CD4-positive, alpha-beta memory T cell (primary cell): ENCODE data around the gene RHD. TPM values are rescaled to one million over a fixed set of nuclear protein-coding genes. Genes with fewer than 3 reads are reported as not detected.

Experiments
- CTCF ChIA-PET: fragments of 350-600 bp; sonication (Branson Sonifier 250); formaldehyde crosslinking; loops from one replicate; lab custom pipeline; 2021; ENCODE audit warnings: inconsistent platforms; ENCODE audit not compliant: partially characterized antibody; lab: Charles Lee
- POLR2A ChIA-PET: fragments of 350-600 bp; sonication (Branson Sonifier 250); formaldehyde crosslinking; loops from one replicate; lab custom pipeline; 2021; ENCODE audit not compliant: partially characterized antibody; lab: Charles Lee
- DNase-seq, 5 donors: peaks; one replicate each; pipeline versions ENCODE4 v3.0.0 to v3.0.0-alpha.2; 2020 to 2022; ENCODE audit warnings: mixed read lengths in 1 of 5
- H3K27ac ChIP-seq: one replicate; pipeline ENCODE4 v1.7.0; 2013; ENCODE audit warnings: low read depth, low read length
- H3K27me3 ChIP-seq: 2 replicates; pipeline ENCODE4 v1.7.0; 2013; ENCODE audit warnings: mild to moderate bottlenecking, low read length, moderate library complexity; ENCODE audit not compliant: insufficient read depth
- H3K36me3 ChIP-seq: 2 replicates; pipeline ENCODE4 v1.7.0; 2013; ENCODE audit warnings: mild to moderate bottlenecking, low read length, moderate library complexity; ENCODE audit not compliant: insufficient read depth
- H3K4me1 ChIP-seq: 2 replicates; pipeline ENCODE4 v1.7.0; 2013; ENCODE audit warnings: mild to moderate bottlenecking, low read length, moderate library complexity; ENCODE audit not compliant: insufficient read depth
- H3K4me3 ChIP-seq, 2 donors: one replicate each; pipeline ENCODE4 v1.7.0; 2013; ENCODE audit warnings: low read length in 2 of 2, mild to moderate bottlenecking in 1 of 2
- H3K9me3 ChIP-seq, 2 donors: one replicate each; pipeline ENCODE4 v1.7.0; 2013; ENCODE audit warnings: low read length in 2 of 2, control low read depth in 1 of 2; ENCODE audit not compliant: control insufficient read depth in 1 of 2
- H3K27ac Mint-ChIP-seq, 7 donors: one replicate each; pipeline ENCODE4 v1.8.0; 2020 to 2021; ENCODE audit warnings: mixed read lengths in 7 of 7, mild to moderate bottlenecking in 6 of 7, inconsistent platforms in 3 of 7, moderate library complexity in 3 of 7
- H3K27me3 Mint-ChIP-seq, 2 donors: one replicate each; pipeline ENCODE4 v1.8.0; 2020 to 2021; ENCODE audit warnings: mixed read lengths in 2 of 2
- H3K36me3 Mint-ChIP-seq, 2 donors: one replicate each; pipeline ENCODE4 v1.8.0; 2020 to 2021; ENCODE audit warnings: mixed read lengths in 2 of 2, inconsistent platforms in 1 of 2, mild to moderate bottlenecking in 1 of 2
- H3K4me1 Mint-ChIP-seq, 4 donors: one replicate each; pipeline ENCODE4 v1.8.0; 2020 to 2021; ENCODE audit warnings: mixed read lengths in 4 of 4, mild to moderate bottlenecking in 1 of 4
- H3K4me3 Mint-ChIP-seq, 8 donors: one replicate each; pipeline ENCODE4 v1.8.0; 2020 to 2021; ENCODE audit warnings: mixed read lengths in 8 of 8, mild to moderate bottlenecking in 7 of 8, moderate library complexity in 6 of 8, inconsistent platforms in 3 of 8
- H3K9me3 Mint-ChIP-seq, 8 donors: one replicate each; pipeline ENCODE4 v1.8.0; 2020 to 2021; ENCODE audit warnings: mixed read lengths in 8 of 8, mild to moderate bottlenecking in 5 of 8, inconsistent platforms in 3 of 8, moderate library complexity in 1 of 8
- intact Hi-C: fragments of 100-400 bp; cut with micrococcal nuclease; formaldehyde crosslinking; loops from one replicate; pipeline ENCODE4 v1.15.1; 2023
- polyA plus RNA-seq, 2 donors: library from polyadenylated mRNA; unstranded; fragments of 300-500 nt; fragmentation: Illumina TruSeq; gene quantifications; one replicate each; pipeline ENCODE4 v1.2.3, GENCODE V29; 2021
- total RNA-seq, 2 experiments: library from RNA; stranded (reverse); gene quantifications; one replicate each; pipeline ENCODE4 v1.2.3, GENCODE V29; 2021

The RHD gene
- total and polyA plus RNA-seq, 4 experiments from 2014 or later: 0.13 to 0.44 (median 0.15) TPM; not detected in 1

- Mint-ChIP-seq H3K9me3 (no peaks in the 10 kb centered on the region), H3K36me3 (peaks cover 3 to 23% of the 10 kb centered on the region in 2 donors), H3K27ac (peak within 1 kb of the TSS; percentile 89 to 98 (median 94)), H3K4me3 (peak within 1 kb of the TSS; percentile 93 to 98 (median 95)), H3K27me3 (no peaks in the 10 kb centered on the region), H3K4me1 (peaks cover 18 to 58% (median 39%) of the 10 kb centered on the region in 4 donors)
- no peaks in the 10 kb centered on the region for H3K9me3 ChIP-seq
- H3K36me3 ChIP-seq: peaks cover 7% of the 10 kb centered on the region
- intact Hi-C loops: loop anchor here (2.0 to 5.0 kb wide), 3 partner anchors 92 to 106 kb away; partner anchors contain the start of genes MACO1, RSRP1 and SYF2
- H3K27ac ChIP-seq: peak within 1 kb of the TSS; percentile 98
- ChIA-PET POLR2A (interaction anchor here (2.3 to 2.6 kb wide), 3 partner anchors 91 to 107 kb away, joined by 10 to 18 read pairs (median 18); partner anchors contain the start of genes RSRP1 and SYF2), CTCF (no interaction called here)
- peak; percentile 89 to 94 (median 93) for DNase-seq
- peaks cover 37% of the 10 kb centered on the region for H3K4me1 ChIP-seq
- peak within 1 kb of the TSS; percentile 52 to 88 for H3K4me3 ChIP-seq
- no peaks in the 10 kb centered on the region for H3K27me3 ChIP-seq
These were observed 66.1 kb downstream of the RHD start, which contains the start of gene TMEM50A for GRCh38 chr1:25338188-25338981. Gene TMEM50A, plus strand, starts transcription at chr1:25338334. Its CDS starts 2,153 bp downstream, at chr1:25340487.

DNA sequence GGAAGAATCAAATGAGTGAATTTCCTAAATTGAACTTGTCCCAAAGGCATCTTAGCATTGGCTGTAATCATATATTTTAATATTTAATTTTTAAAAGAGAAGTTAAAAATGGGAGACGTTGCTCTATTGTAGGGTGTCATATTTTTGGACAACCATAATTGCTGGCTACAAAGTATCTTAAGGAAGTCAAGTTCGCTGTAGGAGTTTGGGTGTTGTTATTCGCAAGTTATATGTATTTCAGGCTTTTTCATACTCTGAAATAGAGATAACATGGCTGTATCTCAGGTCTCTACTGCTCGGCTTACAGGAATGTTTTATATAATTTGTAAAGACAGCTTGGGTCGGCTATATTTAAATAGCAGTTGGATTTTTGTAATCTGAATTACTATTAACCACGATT is 66.7 kb downstream of the RHD start:
- H3K9me3 ChIP-seq: no peaks in the 10 kb centered on the region
- peaks cover 12% of the 10 kb centered on the region for H3K36me3 ChIP-seq
- H3K4me3 Mint-ChIP-seq: peak overlapping the region; percentile 83 to 98 (median 94)
- no peaks in the 10 kb centered on the region for H3K27me3 ChIP-seq
- H3K4me3 ChIP-seq: peak overlapping the region; percentile 52 to 88
- H3K27ac ChIP-seq: peak overlapping the region; percentile 98
- H3K27ac Mint-ChIP-seq: peak overlapping the region; percentile 72 to 98 (median 92)
- intact Hi-C loops: loop anchor here (2.0 to 5.0 kb wide), 3 partner anchors 92 to 106 kb away; partner anchors contain the start of genes MACO1, RSRP1 and SYF2
- peaks cover 9 to 26% of the 10 kb centered on the region in 2 donors for H3K36me3 Mint-ChIP-seq
- no peaks in the 10 kb centered on the region for H3K9me3 Mint-ChIP-seq
- ChIA-PET CTCF (no interaction called here), POLR2A (interaction anchor here (1.0 to 2.6 kb wide), 4 partner anchors 14 to 107 kb away, joined by 3 to 18 read pairs (median 14); partner anchors contain the start of genes RSRP1 and SYF2)
- no peaks in the 10 kb centered on the region for H3K27me3 Mint-ChIP-seq
- peaks cover 42% of the 10 kb centered on the region for H3K4me1 ChIP-seq
- peak in 1 of 5 donors; percentile 11 for DNase-seq
- peaks cover 16 to 58% (median 38%) of the 10 kb centered on the region in 4 donors for H3K4me1 Mint-ChIP-seq

DNA sequence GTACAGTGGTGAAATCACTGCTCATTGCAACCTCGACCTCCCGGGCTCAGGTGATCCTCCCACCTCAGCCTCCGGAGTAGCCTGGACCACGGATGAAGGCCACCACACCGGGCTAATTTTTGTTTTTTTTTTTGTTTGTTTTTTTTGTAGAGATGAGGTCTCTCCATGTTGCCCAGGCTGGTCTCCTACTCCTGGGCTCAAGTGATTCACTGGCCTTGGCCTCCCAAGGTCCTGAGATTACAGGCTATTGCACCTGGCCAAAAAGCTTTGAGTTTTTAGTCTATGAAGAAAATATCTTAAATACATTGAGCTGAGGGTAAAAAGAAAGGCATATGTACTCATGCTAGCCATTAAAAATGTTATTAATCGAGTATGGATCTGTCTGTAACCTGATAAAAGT is 69.4 kb downstream of the RHD start:
- Mint-ChIP-seq H3K27me3 (no peaks in the 10 kb centered on the region), H3K36me3 (peaks cover 18 to 36% of the 10 kb centered on the region in 2 donors), H3K4me3 (peak overlapping the region in 2 of 8 donors; percentile 41 to 43), H3K4me1 (peaks cover 19 to 49% (median 34%) of the 10 kb centered on the region in 4 donors), H3K27ac (peak overlapping the region in 2 of 7 donors; percentile 15 to 63), H3K9me3 (no peaks in the 10 kb centered on the region)
- CTCF ChIA-PET: interaction anchor here (0.7 kb wide), 2 partner anchors 564 to 755 kb away, joined by 3 read pairs; no protein-coding TSS in a partner anchor
- Histone ChIP-seq H3K9me3 (no peaks in the 10 kb centered on the region), H3K27me3 (no peaks in the 10 kb centered on the region), H3K4me1 (peaks cover 42% of the 10 kb centered on the region), H3K4me3 (no peak overlapping the region), H3K27ac (no peak overlapping the region), H3K36me3 (peaks cover 20% of the 10 kb centered on the region)
- intact Hi-C loops: no loop called here
- DNase-seq: no peak
- POLR2A ChIA-PET: interaction anchor here (0.7 kb wide), 1 partner anchor 95 kb away, joined by 4 read pairs; the partner anchor contains the start of gene RSRP1

DNA sequence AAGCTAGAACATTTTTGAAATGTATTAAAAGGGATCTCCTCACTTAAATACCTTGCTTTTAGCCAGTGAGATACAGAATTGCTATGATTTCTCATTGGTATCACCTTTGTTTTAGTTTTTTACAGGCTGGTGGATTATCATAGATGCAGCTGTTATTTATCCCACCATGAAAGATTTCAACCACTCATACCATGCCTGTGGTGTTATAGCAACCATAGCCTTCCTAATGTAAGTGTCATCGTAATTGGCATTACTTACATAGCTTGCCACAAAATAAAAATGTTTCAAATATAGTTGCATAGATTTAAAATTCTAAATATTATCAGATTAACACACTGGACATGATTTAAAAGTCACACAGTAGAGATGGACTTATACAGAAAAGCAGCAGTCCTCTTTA is 70.5 kb downstream of the RHD start:
- Histone ChIP-seq H3K27me3 (no peaks in the 10 kb centered on the region), H3K9me3 (no peaks in the 10 kb centered on the region), H3K4me3 (no peak overlapping the region), H3K4me1 (peaks cover 42% of the 10 kb centered on the region), H3K27ac (no peak overlapping the region), H3K36me3 (peaks cover 20% of the 10 kb centered on the region)
- peaks cover 19 to 45% (median 33%) of the 10 kb centered on the region in 4 donors for H3K4me1 Mint-ChIP-seq
- H3K9me3 Mint-ChIP-seq: peaks cover 0 to 2% (median 0%) of the 10 kb centered on the region in 8 donors
- no peak overlapping the region for H3K27ac Mint-ChIP-seq
- H3K4me3 Mint-ChIP-seq: no peak overlapping the region
- peaks cover 22 to 39% of the 10 kb centered on the region in 2 donors for H3K36me3 Mint-ChIP-seq
- intact Hi-C loops: no loop called here
- POLR2A ChIA-PET: interaction anchor here (1.6 kb wide), 1 partner anchor 111 kb away, joined by 5 read pairs; the partner anchor contains the start of gene SYF2
- H3K27me3 Mint-ChIP-seq: no peaks in the 10 kb centered on the region
- CTCF ChIA-PET: no interaction called here
- no peak for DNase-seq

GRCh38 chr1:25343872-25344271 is 71.6 kb downstream of the RHD start:
- Mint-ChIP-seq H3K4me3 (no peak overlapping the region), H3K9me3 (peaks cover 0 to 2% (median 0%) of the 10 kb centered on the region in 8 donors), H3K27me3 (no peaks in the 10 kb centered on the region), H3K27ac (peak overlapping the region in 3 of 7 donors; percentile 5 to 63 (median 6)), H3K36me3 (peaks cover 25 to 42% of the 10 kb centered on the region in 2 donors), H3K4me1 (peaks cover 21 to 48% (median 32%) of the 10 kb centered on the region in 4 donors)
- H3K9me3 ChIP-seq: no peaks in the 10 kb centered on the region
- peaks cover 24% of the 10 kb centered on the region for H3K36me3 ChIP-seq
- peaks cover 42% of the 10 kb centered on the region for H3K4me1 ChIP-seq
- H3K27me3 ChIP-seq: no peaks in the 10 kb centered on the region
- ChIA-PET POLR2A (interaction anchor here (1.6 kb wide), 1 partner anchor 112 kb away, joined by 5 read pairs; the partner anchor contains the start of gene SYF2), CTCF (no interaction called here)
- intact Hi-C loops: no loop called here
- no peak for DNase-seq
- no peak overlapping the region for H3K27ac ChIP-seq
- no peak overlapping the region for H3K4me3 ChIP-seq

DNA sequence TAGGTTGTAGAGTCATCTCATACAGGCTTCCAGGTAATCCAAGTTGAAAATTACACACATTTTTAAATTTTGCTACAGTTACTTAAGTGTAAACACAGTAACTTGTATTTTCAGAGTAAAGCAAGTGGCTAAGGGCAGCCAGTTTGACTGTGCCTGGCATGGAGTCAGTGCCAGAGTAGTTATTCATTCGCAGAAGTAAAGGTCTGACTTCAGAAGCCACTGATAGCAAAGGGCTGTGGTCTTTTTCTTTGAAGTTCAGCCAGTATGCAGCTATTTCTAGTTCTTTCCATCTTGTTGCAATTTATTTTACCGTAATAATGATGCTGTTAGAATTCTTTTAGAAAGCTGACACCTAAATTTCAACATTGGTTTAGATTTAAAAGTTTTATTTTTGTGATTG is 75.2 kb downstream of the RHD start:
- Mint-ChIP-seq H3K27ac (peak overlapping the region in 1 of 7 donors; percentile 17), H3K9me3 (peaks cover 0 to 2% (median 0%) of the 10 kb centered on the region in 8 donors), H3K4me1 (peaks cover 12 to 20% (median 15%) of the 10 kb centered on the region in 4 donors), H3K27me3 (no peaks in the 10 kb centered on the region), H3K36me3 (peaks cover 33 to 50% of the 10 kb centered on the region in 2 donors), H3K4me3 (no peak overlapping the region)
- Histone ChIP-seq H3K27ac (no peak overlapping the region), H3K4me3 (no peak overlapping the region), H3K36me3 (peaks cover 45% of the 10 kb centered on the region), H3K27me3 (no peaks in the 10 kb centered on the region), H3K4me1 (peaks cover 9% of the 10 kb centered on the region), H3K9me3 (no peaks in the 10 kb centered on the region)
- ChIA-PET CTCF (no interaction called here), POLR2A (no interaction called here)
- intact Hi-C loops: no loop called here
- DNase-seq: no peak
